ENCODE measurements around the gene KRTAP1-3.
"Not testable (repeated sequence)": the region's sequence is repeated elsewhere in the genome, so short reads cannot be mapped to it uniquely, and the experiment has no call there.

The KRTAP1-3 gene, protein sequence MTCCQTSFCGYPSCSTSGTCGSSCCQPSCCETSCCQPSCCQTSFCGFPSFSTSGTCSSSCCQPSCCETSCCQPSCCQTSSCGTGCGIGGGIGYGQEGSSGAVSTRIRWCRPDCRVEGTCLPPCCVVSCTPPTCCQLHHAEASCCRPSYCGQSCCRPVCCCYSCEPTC

DNA sequence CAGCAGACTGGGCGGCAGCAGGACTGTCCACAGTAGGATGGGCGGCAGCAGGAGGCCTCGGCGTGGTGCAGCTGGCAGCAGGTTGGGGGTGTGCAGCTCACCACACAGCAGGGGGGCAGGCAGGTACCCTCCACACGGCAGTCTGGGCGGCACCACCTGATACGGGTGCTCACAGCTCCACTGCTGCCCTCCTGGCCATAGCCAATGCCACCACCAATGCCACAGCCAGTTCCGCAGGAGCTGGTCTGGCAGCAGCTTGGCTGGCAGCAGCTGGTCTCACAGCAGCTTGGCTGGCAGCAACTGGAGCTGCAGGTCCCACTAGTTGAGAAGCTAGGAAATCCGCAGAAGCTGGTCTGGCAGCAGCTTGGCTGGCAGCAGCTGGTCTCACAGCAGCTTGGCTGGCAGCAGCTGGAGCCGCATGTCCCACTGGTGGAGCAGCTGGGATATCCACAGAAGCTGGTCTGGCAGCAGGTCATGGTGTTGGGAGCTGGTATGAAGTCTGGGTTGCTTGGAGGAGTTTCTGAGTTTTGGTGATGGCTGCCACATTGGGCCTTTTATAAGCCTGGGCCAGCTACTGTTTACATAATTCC is at the start of gene KRTAP1-3:
TSS of gene KRTAP1-3 (minus strand) at position 529 of the 590 bp plus-strand sequence. CDS start at position 476, 53 bp downstream.
- DNase-seq (ENCODE audit: low spot score) = not testable (repeated sequence)

DNA sequence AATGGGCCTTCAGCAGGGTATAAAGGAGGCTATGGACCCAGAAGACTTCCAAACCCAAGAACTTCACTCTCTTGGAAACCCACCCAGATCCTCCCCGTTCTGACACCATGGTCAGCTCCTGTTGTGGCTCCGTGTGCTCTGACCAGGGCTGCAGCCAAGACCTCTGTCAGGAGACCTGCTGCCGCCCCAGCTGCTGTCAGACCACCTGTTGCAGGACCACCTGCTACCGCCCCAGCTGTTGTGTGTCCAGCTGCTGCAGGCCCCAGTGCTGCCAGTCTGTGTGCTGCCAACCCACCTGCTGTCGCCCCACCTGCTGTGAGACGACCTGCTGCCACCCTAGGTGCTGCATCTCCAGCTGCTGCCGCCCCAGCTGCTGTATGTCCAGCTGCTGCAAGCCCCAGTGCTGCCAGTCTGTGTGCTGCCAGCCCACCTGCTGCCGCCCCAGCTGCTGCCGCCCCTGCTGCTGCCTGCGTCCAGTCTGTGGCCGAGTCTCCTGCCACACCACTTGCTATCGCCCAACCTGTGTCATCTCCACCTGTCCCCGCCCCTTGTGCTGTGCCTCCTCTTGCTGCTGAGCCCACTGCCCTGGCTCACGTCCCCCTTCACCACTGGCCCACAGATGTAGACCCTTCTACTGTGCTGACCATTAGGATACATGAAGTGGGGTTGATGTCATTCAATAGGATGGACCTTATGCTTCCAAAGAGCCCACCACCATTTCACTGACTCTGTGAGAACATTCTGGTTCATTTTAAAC is 49.6 kb upstream of the KRTAP1-3 start, which contains the start of gene KRTAP4-7:
TSS of gene KRTAP4-7 (plus strand) at position 51 of the 757 bp plus-strand sequence. CDS start at position 108, 57 bp downstream.
- DNase-seq (ENCODE audit: low spot score) = not testable (repeated sequence)

DNA sequence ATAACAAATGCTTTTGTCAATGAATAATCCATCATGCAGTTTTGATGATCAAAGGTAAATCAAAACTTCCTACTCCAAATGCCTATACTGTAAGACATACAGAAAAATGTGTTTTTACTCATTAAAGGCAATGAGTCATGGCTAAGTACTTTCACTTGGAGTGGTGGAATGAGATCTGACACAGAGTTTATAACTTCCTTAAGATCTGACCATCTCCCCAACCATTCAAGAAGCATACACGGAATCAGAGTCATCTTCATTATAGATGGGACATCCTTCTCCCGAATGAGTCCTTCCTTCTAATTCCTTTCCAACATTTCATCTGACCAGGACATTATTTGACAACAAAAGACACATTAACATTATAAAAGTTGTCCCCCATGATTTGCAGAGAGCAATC is 48.8 kb upstream of the KRTAP1-3 start:
- not testable (repeated sequence) for DNase-seq (ENCODE audit: low spot score)

DNA sequence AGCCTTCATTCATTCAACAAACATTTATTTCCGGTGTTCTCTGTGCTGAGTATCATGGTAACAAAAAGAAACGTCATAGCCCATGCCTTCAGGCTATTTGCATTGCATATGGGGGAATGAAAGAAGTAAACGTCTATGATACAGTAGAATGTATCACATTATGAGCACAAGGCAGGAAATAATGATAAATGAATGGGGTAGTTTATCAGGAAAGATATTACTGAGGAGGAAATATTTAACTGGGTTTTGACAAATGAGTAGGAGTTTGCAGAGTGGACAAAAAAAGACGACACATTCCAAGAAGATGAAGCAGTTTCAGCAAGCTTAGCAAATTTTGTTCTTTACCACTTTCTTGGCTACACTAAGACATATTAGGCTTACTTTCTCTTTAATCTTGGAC is 48.0 kb upstream of the KRTAP1-3 start:
- DNase-seq (ENCODE audit: low spot score) = no peak

DNA sequence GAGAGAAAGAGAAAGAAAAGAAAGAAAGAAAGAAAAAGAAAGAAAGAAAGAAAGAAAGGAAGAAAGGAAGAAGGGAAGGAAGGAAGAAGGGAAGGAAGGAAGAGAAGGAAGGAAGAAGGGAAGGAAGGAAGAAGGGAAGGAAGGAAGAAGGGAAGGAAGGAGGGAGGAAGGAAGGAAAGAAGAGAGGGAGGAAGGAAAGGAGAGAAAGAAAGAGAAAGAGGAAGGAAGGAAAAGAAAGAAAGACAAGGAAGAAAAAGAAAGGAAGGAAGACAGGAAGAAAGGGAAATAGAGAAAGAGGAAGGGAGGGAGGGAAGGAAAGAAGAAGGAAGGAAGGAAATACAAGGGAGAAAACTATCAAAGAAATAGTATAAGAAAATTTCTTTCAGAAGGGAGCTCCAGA is 42.1 kb upstream of the KRTAP1-3 start:
- no peak for DNase-seq (ENCODE audit: low spot score)

DNA sequence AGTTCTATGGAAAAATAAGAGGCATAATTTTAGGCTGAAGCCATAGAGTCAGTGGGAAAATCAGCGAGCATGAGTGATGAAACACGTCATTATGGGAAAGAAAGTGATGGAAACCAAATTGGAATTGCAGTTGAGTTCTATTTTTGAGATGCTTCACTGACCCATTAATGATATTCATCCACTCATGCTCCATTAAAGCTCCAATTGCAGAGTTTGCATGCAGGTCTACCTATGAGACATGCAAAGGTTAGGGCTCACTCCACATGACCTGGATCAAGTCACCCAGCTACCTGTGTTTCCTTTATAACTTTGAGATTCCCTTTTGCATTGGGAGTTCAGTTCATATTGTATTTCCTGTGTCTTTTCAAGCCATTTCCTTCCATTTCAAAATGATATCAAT is 39.0 kb upstream of the KRTAP1-3 start:
- DNase-seq (ENCODE audit: low spot score) = no peak

DNA sequence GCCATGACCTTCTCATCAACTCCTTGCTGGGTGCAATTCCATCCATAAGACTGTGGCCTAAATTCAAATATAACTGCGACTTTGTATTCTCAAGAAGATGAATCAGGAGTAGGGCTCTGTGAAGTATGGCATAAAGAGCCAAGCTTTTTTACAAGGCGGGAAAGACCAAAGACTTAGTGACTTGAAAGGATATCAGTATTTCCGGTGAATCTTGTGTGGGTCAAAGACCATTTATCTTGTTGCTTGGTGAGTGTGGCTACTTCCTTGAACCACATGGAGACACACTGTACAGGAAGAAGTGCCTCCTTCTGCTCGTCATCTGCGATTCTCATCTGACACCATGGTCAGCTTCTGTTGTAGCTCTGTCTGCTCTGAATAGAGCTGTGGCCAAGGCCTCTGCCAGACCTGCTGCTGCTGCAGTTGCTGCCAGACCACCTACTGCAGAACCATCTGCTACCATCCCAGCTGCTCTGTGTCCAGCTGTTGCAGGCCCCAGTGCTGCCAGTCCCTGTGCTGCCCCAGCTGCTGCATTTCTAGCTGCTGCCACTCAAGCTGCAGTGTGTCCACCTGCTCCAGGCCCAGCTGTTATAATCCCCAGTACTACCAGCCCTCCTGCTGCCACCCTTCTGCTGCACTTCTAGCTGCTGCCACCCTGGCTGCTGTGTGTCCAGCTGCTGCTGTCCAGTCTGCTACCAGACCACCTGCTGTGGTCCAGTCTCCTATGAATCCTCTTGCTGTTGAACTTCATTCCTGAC is 37.1 kb upstream of the KRTAP1-3 start:
- no peak for DNase-seq (ENCODE audit: low spot score)

DNA sequence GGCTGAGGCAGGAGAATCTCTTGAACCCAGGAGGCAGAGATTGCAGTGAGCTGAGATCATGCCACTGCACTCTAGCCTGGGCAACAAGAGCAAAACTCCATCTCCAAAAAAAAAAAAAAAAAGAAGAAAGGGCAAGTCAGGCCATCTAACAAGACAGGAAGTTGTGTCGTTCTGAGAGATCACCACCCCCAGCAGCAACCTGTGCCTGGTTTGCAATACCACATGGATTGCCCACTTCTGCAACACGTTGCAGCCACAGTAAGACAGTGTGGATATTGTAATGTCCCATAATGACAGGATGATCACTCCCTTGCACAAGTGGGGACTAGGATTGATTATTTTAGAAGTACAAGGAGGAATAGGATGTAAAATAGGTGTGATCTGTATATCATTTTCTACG is 34.4 kb upstream of the KRTAP1-3 start:
- no peak for DNase-seq (ENCODE audit: low spot score)

DNA sequence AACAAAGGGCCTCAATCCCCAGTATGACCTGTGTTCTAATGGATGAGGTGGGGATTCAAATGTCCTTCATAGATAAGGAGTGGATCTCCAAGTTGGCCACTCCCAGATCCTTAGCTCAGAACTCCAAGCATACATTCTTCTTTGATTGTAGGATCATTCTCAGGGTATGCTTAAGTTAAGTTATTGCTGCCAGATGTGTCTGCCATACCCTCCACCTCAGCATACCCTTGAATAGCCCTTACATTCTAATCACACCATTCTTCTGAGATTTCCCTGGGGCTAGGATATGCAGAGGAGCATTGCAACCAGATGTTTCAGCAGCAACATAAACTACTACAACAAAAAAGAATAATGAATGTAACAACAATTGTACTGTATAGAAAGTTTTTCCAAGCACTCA is 32.6 kb upstream of the KRTAP1-3 start:
- DNase-seq (ENCODE audit: low spot score) = no peak

DNA sequence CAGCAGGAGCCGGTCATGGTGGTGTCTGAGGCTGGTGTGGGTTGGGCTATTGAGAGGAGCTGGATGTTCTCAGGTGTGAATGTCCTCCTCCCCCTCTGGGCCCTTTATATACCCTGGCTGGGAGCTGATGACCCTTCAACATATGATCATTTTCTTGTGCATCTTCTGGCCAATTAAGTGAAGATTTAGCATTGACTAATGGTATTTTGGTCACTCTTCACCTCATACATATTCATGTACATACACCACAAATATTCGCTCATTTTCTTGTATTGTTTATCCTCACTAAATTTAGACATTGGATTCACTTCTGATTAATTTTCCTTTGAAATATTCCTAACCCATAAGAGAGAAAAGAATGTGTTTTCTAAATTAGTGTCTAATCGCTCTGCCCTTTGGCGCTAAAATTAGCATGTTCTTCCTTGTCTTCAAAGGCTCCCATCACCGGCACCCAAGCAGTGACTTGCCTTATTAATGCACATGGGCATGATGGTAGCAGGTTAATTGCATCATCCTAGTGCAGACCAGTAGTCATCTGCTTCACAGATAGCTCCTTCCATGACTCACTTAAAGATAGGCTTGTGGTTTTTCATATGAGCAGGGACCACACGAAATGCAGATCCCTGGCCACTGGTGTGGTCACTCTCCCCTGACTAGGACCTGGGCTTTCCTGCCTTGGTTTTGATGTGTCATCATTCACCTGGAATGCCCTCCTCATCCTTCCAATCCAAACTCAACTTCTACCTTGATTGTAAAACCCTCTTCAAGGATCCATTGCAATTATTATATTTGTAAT is 31.4 kb upstream of the KRTAP1-3 start, which contains the start of gene KRTAP2-4:
TSS of gene KRTAP2-4 (minus strand) at position 51 of the 796 bp plus-strand sequence. CDS start at position 17, 34 bp downstream.
- no peak for DNase-seq (ENCODE audit: low spot score)

DNA sequence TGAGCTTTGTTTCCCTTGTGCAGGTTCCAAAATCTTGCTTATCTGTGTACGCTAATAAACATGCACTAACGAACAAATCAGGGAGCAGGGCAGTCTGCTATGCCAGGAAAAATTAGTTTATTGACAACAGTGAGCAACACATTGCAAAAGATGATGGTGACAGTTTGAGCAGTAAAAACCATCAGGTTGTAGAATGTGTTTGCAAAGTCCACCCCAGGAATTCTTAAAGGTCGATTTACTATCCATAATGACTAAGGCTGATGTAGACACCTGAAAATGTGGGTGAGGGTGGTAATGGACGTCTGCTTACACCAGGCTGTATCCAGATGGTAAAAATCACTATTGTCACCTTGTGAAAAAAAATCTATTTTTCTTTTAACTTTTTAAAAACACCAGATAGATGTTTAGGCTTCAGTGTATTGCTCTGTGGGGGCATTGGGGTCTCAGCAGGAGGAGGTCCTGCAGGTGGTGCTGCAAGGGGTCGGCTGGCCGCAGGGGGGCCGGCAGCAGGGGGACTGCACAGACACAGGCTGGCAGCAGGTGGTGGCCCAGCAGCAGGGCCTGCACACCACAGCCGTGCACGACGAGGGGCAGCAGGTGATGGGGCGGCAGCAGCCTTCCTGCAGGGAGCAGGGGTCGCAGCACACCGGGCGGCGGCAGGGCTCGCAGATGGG is 30.5 kb upstream of the KRTAP1-3 start:
- DNase-seq (ENCODE audit: low spot score) = not testable (repeated sequence)

DNA sequence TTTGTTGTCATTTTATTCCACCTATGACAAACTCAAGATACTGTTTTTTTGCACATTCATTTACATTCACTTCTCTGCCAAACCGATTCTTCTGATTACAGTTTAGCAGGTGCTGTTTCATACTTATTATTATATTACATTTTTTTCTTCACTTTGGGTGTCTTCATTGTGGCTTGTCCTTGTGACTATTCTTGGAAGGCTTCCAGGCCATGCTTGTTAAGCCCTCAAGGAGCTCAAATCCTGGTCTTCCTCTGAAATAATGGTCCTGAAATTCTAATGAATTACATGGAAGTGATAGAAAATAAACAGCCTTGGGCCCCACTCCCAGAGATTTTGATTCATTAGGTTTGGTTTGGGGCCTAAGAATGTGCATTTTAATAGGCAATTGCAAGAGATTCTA is 29.6 kb upstream of the KRTAP1-3 start:
- DNase-seq (ENCODE audit: low spot score) = no peak

DNA sequence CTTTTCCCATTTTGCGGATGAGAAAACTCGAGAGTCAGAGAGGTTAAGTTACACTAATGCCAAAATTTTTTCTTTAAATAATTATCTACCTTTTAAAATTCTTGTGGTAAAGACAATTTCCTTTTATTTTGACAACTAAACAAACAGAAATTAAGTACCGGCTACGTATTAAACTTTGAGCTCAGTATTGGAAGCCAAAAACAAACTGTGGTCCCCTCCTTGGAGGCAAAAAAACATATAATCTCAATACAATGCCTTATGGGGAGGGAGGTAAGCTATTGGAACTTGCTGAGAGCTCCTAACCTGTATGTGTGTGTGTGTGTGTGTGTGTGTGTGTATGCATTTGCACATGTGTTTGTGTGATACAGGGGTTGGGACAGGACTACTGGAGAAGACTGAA is 28.8 kb upstream of the KRTAP1-3 start:
- DNase-seq (ENCODE audit: low spot score) = no peak

DNA sequence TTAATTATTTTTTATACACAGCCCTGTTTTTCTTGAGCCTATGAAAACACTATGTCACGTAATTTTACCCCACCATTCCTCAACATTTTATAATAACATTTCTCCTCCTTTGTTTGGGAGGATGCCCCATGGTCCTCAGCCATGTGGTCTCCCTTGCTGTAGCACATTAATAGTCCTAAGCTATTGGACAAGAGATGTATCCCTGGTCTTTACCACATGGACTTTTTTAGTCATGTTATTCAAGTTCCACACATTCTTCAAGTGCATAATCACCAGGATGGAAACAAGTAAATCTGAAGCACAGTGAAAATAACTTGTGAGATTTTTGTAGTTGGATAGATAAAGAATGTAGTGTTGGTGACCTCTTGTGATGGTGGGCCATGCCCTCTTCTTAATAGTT is 27.3 kb upstream of the KRTAP1-3 start:
- no peak for DNase-seq (ENCODE audit: low spot score)

DNA sequence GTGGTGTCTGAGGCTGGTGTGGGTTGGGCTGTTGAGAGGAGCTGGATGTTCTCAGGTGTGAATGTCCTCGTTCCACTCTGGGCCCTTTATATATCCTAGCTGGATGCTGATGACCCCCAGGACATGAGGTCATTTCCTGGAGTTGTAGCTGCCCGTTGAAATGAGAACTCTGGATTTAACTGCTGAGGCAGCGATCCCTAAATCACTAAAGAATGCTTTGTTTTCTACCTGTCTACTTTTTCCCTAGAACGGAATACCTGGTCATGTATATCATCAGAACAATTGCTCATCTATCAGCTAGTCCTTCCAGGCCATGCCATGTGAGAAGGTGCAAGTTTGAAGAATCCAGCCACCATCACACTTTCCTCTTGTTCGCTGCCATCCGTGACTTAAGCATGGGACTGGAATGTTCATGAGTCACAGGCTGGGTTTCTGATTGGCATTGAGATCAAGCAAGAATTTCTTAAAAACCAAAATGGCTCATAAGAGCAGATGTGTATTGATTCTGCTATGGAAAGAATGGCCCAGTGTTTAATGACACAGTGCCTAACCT is 25.5 kb upstream of the KRTAP1-3 start, which contains the start of gene KRTAP2-3:
TSS of gene KRTAP2-3 (minus strand) at position 63 of the 553 bp plus-strand sequence. CDS start 64 bp downstream, outside the sequence.
- DNase-seq (ENCODE audit: low spot score) = no peak

DNA sequence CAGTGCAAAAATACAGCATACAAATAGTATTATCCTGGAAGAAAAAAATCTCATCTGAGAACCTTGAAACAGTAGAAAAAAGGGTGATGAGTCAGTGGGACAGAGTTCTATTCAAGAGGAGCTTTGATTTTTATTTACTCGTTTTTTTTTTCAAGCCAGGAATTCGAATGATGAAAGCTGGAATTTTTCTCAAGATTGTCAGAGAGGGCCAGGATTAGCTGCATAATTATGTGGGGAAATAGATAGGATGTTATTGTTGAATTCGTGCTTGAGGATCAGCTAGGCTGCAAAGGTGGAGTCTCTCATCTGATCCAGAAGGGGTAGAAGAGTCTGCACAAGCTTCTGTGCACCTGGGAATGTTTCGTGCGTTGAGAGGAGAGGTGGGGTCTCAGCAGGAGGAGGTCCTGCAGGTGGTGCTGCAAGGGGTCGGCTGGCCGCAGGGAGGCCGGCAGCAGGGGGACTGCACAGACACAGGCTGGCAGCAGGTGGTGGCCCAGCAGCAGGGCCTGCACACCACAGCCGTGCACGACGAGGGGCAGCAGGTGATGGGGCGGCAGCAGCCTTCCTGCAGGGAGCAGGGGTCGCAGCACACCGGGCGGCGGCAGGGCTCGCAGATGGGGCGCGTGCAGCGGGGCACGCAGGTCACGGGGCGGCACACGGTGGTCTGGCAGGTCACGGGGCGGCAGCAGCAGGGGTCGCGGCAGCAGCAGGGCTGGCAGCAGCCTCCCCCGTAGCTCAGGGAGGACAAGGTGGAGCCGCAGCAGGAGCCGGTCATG is 24.8 kb upstream of the KRTAP1-3 start:
- not testable (repeated sequence) for DNase-seq (ENCODE audit: low spot score)

DNA sequence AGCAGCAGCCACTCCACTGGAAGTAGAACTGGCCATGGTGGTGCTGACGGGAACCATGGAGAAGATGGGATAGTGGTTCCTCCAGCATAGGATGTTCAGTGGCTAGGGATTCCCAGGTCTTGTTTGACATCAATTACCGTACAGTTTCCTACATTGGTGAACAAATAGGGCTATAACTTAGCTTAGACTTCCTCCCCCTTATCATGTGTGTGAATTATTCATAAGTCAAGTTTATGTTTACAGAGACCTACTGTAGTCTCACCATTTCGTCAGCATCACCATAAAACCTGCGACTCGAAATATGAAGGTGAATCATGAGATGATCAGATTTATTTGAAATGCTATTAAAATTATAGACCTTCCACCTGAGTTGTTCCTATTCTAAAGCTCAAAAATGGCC is 24.1 kb upstream of the KRTAP1-3 start:
- DNase-seq (ENCODE audit: low spot score) = no peak

DNA sequence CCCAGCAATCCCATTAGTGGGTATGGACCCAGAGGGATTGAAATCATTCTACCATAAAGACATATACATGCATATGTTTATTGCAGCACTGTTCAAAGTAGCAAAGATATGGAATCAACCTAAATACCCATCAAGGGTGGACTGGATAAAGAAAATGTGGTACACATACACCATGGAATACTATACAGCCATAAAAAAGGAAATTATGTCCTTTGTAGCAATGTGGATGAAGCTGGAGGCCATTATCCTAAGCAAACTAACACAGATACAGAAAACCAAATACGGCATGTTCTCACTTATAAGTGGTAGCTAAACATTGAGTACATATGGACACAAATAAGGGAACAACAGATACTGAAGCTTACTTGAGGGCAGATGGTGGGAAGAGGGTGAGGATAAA is 22.9 kb upstream of the KRTAP1-3 start:
- DNase-seq (ENCODE audit: low spot score) = no peak

DNA sequence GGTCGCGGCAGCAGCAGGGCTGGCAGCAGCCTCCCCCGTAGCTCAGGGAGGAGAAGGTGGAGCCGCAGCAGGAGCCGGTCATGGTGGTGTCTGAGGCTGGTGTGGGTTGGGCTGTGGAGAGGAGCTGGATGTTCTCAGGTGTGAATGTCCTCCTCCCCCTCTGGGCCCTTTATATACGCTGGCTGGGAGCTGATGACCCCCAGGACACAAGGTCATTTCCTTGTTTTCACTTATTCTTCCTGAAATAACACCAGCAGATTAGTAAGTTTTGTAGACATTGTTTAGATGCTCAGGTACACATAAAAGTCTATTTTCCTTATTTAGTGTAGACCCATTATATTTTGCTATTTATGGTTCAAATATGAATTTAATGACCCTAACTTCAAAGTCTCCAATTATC is 20.5 kb upstream of the KRTAP1-3 start, which contains the start of gene KRTAP2-2:
TSS of gene KRTAP2-2 (minus strand) at position 101 of the 400 bp plus-strand sequence. CDS start at position 82, 19 bp downstream.
- DNase-seq (ENCODE audit: low spot score) = not testable (repeated sequence)

Data from putamen (tissue), 1 donor.